HFF-Myc (cell line): ENCODE results near the gene WNT4.

Experiments
- DNase-seq: peaks from one replicate; pipeline ENCODE4 v3.0.0-alpha.2; 2011; ENCODE audit warnings: low read depth; ENCODE audit errors: extremely low read depth
- H3K4me3 ChIP-seq: replicated peaks from 2 replicates; pipeline ENCODE4 v1.5.1; 2011; ENCODE audit warnings: low read depth, mild to moderate bottlenecking, control low read depth, low read length
- CTCF ChIP-seq: IDR thresholded peaks from 2 replicates; pipeline ENCODE4 v1.5.1; 2012; ENCODE audit warnings: mild to moderate bottlenecking, low read depth, low read length, control low read depth; ENCODE audit errors: missing control alignments

The WNT4 gene

GRCh38 chr1:22176258-22176657 lies 33.4 kb upstream of the WNT4 start:
- DNase-seq, result no peak
- H3K4me3 ChIP-seq, result no peak overlapping the region
- no peak for TF ChIP-seq CTCF

- no peak for TF ChIP-seq CTCF
- DNase-seq, result no peak
- H3K4me3 ChIP-seq, result no peak overlapping the region
These were observed 31.7 kb upstream of the WNT4 start for GRCh38 chr1:22174446-22175220.

GRCh38 chr1:22171951-22172715 lies 29.2 kb upstream of the WNT4 start:
- no peak for TF ChIP-seq CTCF
- no peak overlapping the region for H3K4me3 ChIP-seq
- DNase-seq, result no peak

- no peak overlapping the region for H3K4me3 ChIP-seq
- no peak for TF ChIP-seq CTCF
- DNase-seq, result no peak
These were observed 26.9 kb upstream of the WNT4 start for GRCh38 chr1:22169816-22170215.

GRCh38 chr1:22168412-22168973 lies 25.6 kb upstream of the WNT4 start:
- DNase-seq, result no peak

GRCh38 chr1:22166439-22166838 lies 23.5 kb upstream of the WNT4 start:
- no peak for DNase-seq
- TF ChIP-seq CTCF, result no peak

More at GRCh38 chr1:22168412-22168973, 25.6 kb upstream of the WNT4 start:
- no peak overlapping the region for H3K4me3 ChIP-seq
- TF ChIP-seq CTCF, result no peak

More at GRCh38 chr1:22166439-22166838, 23.5 kb upstream of the WNT4 start:
- no peak overlapping the region for H3K4me3 ChIP-seq
